Hepatic stellate cell (primary cell): ENCODE measurements around the gene PARD3B.

ENCODE experiments used
- DNase-seq: peaks from one replicate; pipeline ENCODE4 v3.0.0; 2011; ENCODE audit warnings: low spot score

The PARD3B gene

GRCh38 chr2:204586444-204587180 lies 41.3 kb downstream of the PARD3B start:
- no peak for DNase-seq

- no peak for DNase-seq
Observed at GRCh38 chr2:204590063-204590462, 44.8 kb downstream of the PARD3B start.

GRCh38 chr2:204591225-204591624 lies 46.0 kb downstream of the PARD3B start:
- no peak for DNase-seq

GRCh38 chr2:204604061-204604460 lies 58.8 kb downstream of the PARD3B start:
- DNase-seq, result peak; percentile 12

DNA sequence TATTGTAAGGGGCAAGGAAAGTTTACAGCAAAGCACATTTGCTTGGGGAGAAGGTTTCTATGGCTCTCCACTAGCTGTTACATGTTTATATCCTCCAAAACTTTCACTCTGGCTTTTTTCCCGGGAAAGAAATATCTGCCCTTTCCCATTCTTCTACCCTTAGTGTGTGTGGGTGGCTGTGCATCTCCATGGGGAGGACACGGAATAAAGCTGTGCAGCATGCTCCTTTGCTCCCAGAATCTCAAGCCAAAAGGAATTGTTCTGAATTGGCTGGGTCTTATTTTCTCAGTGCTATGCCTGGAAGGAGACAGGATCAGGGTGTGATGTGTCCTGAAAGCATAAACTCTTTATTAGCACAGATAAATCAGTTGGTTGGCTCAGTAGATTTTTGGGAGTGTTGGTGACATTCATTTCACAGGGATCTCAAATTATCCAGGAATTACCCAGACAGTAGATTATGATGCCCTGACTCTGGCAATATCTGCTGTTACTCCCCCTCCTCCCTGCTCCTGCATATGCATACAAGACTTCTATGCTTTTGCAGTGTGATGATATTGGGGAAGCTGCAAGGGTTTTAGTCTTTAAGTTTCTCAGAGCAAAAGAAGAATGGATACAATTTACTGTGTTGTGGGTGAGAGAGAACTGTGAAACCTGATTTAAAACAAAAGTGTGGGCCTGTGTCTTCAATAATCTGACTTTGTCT lies 63.1 kb downstream of the PARD3B start:
- peak; percentile 20 for DNase-seq

DNA sequence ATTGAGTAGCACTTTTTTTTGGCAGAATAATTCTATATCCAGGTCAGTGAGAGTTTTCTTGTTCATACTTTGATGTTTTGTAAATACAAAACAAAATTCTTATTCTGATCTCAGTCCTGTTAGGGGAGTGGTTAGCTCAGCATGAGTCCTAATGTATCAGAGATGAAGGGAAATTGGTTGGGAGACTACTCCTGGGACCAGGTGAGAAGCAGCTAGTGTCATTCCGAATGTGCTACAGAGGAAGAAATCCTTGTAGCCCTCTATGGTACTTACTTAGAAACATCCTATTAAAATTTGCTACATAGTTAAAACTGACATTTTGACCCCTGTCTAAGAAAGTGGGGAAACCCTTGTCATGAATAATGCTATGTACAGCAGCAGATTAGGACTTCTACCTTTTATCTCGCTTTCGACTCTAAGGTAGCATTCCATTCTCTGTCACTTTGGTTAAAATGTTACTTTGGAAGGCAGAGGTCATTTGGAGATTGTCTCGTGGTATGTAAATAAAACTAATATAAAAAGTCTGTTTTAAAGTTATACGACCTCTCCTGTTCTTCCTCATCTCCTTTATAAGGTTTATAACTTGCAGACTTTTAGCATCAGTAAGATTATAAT lies 65.8 kb downstream of the PARD3B start:
- DNase-seq, result no peak

DNA sequence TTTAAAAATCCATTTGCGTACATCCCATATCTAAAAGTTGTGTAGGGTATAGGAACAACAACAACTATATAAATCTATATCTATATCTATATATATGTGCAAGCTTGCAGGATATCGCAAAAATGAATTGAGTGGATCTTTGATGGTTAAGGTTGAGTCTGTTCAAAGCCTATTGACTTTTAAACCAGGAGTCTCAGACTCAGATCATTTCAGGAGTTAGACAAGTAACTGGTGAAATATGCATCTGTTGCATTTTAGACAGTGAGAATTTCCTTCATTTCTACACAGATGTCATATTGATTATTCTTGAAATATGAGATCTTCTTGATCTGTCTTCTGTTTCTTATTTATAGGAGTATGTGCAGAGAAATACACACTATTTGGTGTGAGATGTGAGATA lies 66.5 kb downstream of the PARD3B start:
- no peak for DNase-seq

GRCh38 chr2:204613635-204614034 lies 68.4 kb downstream of the PARD3B start:
- no peak for DNase-seq

- DNase-seq, result no peak
Observed at GRCh38 chr2:204615456-204615855, 70.2 kb downstream of the PARD3B start.

DNA sequence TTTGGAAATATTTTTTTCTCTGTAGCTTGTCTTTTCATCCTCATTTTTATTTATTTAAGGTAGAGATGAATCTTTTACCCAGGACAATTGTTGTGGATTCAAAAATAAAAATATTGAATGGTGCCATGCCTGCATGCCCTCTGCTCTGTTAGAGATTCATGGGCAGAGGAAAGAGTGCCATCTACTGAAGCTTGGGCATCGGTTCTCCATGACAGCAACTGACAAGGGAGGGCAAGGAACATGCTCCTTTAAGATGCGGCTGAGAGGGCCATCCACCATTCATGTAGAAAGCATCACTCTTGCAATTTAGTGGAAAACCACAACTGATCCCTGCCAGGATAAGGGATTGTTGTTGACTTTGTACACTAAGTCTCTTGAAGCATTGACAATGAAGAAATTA lies 79.9 kb downstream of the PARD3B start:
- no peak for DNase-seq

DNA sequence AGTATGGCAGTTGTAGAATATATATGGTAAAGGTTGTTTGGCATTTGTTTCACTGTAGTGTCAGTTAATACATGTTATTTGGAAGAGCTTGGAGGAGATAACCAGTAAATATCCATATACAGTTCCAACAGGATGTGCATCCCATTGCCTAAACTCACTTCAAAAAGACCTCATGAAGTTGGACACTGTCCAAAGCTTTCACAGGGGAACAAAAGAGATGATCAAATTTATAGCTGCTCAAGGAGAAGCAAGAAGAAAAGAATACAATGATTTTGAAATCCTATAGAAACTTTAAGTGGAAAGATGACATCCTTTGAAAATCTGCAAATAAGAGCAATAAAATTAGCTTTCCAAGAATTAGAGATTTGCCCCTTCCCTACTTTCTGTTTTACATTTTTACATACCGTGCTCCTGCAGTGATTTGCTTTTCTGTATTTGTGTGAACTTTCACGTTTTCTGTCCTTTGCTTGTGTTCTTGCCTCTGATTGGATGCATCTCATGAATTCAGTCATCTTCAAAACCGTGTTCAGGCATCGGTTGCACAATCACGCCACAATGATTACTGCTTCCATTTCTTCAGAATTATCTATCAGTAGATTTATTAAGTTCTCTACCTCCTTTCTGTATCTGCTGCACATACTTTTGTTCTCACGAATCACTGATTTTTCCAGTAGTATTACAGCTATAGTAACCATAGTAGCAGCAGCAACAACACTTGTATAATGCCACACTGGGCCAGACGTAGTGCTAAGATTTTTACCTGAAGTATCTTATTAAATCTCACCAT lies 83.8 kb downstream of the PARD3B start:
- DNase-seq, result no peak

DNA sequence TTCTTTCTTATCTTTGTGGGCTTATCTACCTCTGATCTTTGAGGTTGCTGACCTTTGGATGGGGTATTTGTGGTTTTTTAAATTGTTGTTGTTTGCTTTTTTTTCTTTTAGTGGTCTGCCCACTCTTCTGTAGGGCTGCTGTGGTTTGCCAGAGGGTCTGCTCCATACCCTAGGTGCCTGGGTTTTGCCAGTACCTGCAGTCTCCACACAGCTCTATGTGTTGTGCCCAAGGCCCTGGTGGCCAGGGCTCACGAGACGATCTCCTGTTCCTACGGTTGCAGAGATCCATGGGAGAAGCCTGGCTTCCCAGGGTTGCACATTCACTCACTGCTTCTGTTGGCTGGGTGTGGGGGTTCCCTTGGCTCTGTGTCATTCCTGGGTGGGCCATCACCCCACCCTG lies 87.1 kb downstream of the PARD3B start:
- no peak for DNase-seq

DNA sequence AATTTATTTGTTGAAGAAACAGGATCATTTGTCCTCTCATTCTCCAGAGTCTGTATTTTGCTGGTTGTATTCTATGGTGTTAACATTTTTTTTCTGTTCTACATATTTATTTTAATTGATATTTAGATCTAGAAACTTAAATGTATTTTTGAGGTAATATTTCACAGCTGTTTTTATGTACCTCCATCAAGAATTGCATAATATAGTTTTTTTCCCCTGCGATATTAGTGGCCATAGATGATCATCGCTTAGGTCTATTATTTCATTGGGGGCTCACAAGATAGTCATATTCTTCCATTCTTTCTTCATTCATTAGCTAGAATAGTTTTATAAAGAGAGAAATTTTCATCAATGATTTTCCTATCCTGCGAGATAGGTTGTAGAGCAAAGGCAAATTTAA lies 89.3 kb downstream of the PARD3B start:
- no peak for DNase-seq

- DNase-seq, result no peak
Observed at GRCh38 chr2:204635478-204635877, 90.2 kb downstream of the PARD3B start.

GRCh38 chr2:204638471-204639194 lies 93.4 kb downstream of the PARD3B start:
- no peak for DNase-seq

DNA sequence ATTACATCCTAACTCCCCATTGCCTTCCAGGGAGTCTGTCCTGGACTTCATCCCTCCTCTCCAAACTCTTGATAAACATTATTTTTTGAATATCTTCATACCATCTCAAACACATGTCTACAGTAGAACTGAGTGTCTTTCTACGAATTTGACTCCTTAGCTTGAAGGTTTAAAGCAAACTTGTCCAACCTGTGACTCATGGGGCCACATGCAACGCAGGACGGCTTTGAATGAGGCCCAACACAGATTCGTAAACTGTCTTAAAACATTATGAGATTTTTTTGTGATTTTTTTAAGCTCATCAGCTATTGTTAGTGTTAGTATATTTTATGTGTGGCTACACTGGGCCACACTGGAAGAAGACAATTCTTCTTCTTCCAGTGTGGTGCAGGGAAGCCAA lies 98.1 kb downstream of the PARD3B start:
- no peak for DNase-seq

GRCh38 chr2:204645018-204645773 lies 99.9 kb downstream of the PARD3B start:
- peak; percentile 42 for DNase-seq

DNA sequence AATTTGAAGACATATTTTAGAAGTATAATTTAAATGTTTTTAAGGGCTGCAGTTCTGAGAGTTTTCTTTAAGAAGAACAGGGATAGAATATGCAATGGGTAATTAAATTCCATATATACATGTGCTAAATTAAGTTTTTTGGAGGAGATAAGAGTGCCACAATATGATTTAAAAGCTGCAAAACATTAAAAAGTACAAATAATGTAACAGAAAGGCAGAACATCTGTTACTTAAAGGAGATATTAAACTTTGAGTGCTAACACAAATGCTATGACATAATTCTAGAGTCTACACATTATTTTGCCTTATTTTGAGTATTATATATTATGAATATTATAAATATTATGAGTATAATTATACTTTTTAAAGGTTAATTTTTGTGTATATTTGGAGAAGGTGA lies 102.4 kb downstream of the PARD3B start:
- DNase-seq, result no peak

GRCh38 chr2:204650611-204651010 lies 105.3 kb downstream of the PARD3B start:
- no peak for DNase-seq

GRCh38 chr2:204652063-204652462 lies 106.8 kb downstream of the PARD3B start:
- DNase-seq, result no peak

DNA sequence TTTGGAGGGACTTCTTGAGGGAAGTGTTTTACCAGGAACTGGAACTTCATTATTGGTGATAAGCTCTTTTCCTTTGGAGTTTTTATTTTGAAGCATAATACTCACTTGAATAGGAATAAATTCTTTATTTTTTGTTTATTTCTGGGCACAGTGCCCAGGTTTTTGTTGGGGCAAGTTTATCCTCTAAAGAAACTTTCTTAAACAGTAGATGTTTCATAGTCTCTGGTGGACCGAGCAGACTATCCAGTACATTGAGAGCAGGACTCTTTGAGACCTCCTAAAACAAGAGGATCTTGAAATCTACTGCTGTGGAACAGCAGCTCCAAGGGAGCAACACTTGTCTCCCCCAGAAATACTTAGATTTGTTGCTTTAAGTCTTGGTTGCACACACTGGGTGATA lies 109.4 kb downstream of the PARD3B start:
- no peak for DNase-seq
